WTC11 (cell line): ENCODE data around the gene SH3TC2. TPM values are rescaled to one million over a fixed set of nuclear protein-coding genes. Genes with fewer than 3 reads are reported as not detected.

Experiments used
- ATAC-seq: fragments of 200-7000 bp; cut with Tn5 transposase; 2 replicates; pipeline ENCODE4 v1.10.0; 2021; ENCODE audit warnings: mild to moderate bottlenecking, moderate library complexity
- CTCF ChIA-PET: fragments of 300-600 bp; sonication (Branson Sonifier 250); formaldehyde crosslinking; loops from one replicate; lab custom pipeline; 2021; ENCODE audit warnings: antibody characterized with exemption; lab: Charles Lee
- POLR2A ChIA-PET: fragments of 350-600 bp; sonication (Branson Sonifier 250); formaldehyde crosslinking; loops from one replicate; lab custom pipeline; 2021; ENCODE audit warnings: antibody characterized with exemption; lab: Charles Lee
- DNase-seq: peaks from one replicate; pipeline ENCODE4 v3.0.0; 2021; ENCODE audit warnings: low spot score
- H3K27ac Mint-ChIP-seq: 2 replicates; pipeline ENCODE4 v1.8.0; 2021; ENCODE audit warnings: mixed read lengths
- H3K27me3 Mint-ChIP-seq: 2 replicates; pipeline ENCODE4 v1.8.0; 2021; ENCODE audit warnings: low read depth, mild to moderate bottlenecking, moderate library complexity, mixed read lengths
- H3K36me3 Mint-ChIP-seq: 2 replicates; pipeline ENCODE4 v1.8.0; 2021; ENCODE audit warnings: mixed read lengths
- H3K4me1 Mint-ChIP-seq: 2 replicates; pipeline ENCODE4 v1.8.0; 2022; ENCODE audit warnings: mixed read lengths
- H3K4me3 Mint-ChIP-seq: 2 replicates; pipeline ENCODE4 v1.8.0; 2021; ENCODE audit warnings: mild to moderate bottlenecking, moderate library complexity, mixed read lengths
- H3K9me3 Mint-ChIP-seq: 2 replicates; pipeline ENCODE4 v1.8.0; 2021; ENCODE audit warnings: mixed read lengths
- CREB1 ChIP-seq: sonication (generic); formaldehyde crosslinking; IDR thresholded peaks from 2 replicates; pipeline ENCODE4 v1.8.0; 2023; ENCODE audit warnings: mild to moderate bottlenecking, missing genetic modification reagents
- EMX1 ChIP-seq: fragments of 250-450 bp; sonication (Bioruptor Pico); IDR thresholded peaks from 2 replicates; pipeline ENCODE4 v1.8.0; 2021; ENCODE audit warnings: mild to moderate bottlenecking
- ESRRA ChIP-seq: sonication (generic); formaldehyde crosslinking; IDR thresholded peaks from 2 replicates; pipeline ENCODE4 v1.8.1; 2022; ENCODE audit warnings: mild to moderate bottlenecking, missing genetic modification reagents, borderline replicate concordance
- ETV6 ChIP-seq: sonication (generic); formaldehyde crosslinking; IDR thresholded peaks from 2 replicates; pipeline ENCODE4 v1.8.1; 2022; ENCODE audit warnings: mild to moderate bottlenecking, missing genetic modification reagents
- NR2C2 ChIP-seq: sonication (generic); formaldehyde crosslinking; IDR thresholded peaks from 2 replicates; pipeline ENCODE4 v1.8.0; 2022; ENCODE audit warnings: mild to moderate bottlenecking, missing genetic modification reagents
- OVOL2 ChIP-seq: fragments of 250-450 bp; sonication (Bioruptor Pico); IDR thresholded peaks from 2 replicates; pipeline ENCODE4 v1.9.0; 2021; ENCODE audit warnings: mild to moderate bottlenecking, borderline replicate concordance
- SMAD4 ChIP-seq: sonication (generic); formaldehyde crosslinking; IDR thresholded peaks from 2 replicates; pipeline ENCODE4 v1.8.0; 2022; ENCODE audit warnings: mild to moderate bottlenecking, missing genetic modification reagents
- SP1 ChIP-seq: sonication (generic); formaldehyde crosslinking; conservative IDR thresholded peaks from 2 replicates; pipeline ENCODE4 v1.8.1; 2022; ENCODE audit warnings: missing genetic modification reagents
- TEAD1 ChIP-seq: sonication (generic); formaldehyde crosslinking; IDR thresholded peaks from 2 replicates; pipeline ENCODE4 v1.8.0; 2022; ENCODE audit warnings: mild to moderate bottlenecking, missing genetic modification reagents
- ZNF232 ChIP-seq: sonication (generic); formaldehyde crosslinking; IDR thresholded peaks from 2 replicates; pipeline ENCODE4 v1.8.0; 2022; ENCODE audit warnings: mild to moderate bottlenecking, missing genetic modification reagents
- ZNF263 ChIP-seq: sonication (generic); formaldehyde crosslinking; IDR thresholded peaks from 2 replicates; pipeline ENCODE4 v1.8.1; 2022; ENCODE audit warnings: low read depth, mild to moderate bottlenecking, moderate library complexity, missing genetic modification reagents
- ZNF416 ChIP-seq: fragments of 250-450 bp; sonication (Bioruptor Pico); IDR thresholded peaks from 2 replicates; pipeline ENCODE4 v1.9.0; 2021; ENCODE audit warnings: mild to moderate bottlenecking, inconsistent platforms
- total RNA-seq: library from RNA; stranded (reverse); gene quantifications from 3 replicates; pipeline ENCODE4 v1.2.3, GENCODE V29; 2021
- TF ChIP-seq, protein P1 (sequence below): sonication (generic); formaldehyde crosslinking; IDR thresholded peaks from 2 replicates; pipeline ENCODE4 v1.8.1; 2023; ENCODE audit warnings: mild to moderate bottlenecking, missing genetic modification reagents, moderate library complexity
- TF ChIP-seq, protein P2 (sequence below): sonication (generic); formaldehyde crosslinking; IDR thresholded peaks from 2 replicates; pipeline ENCODE4 v1.8.0; 2022; ENCODE audit warnings: mild to moderate bottlenecking, missing genetic modification reagents
- TF ChIP-seq, protein P3 (sequence below): fragments of 250-450 bp; sonication (Bioruptor Pico); IDR thresholded peaks from 2 replicates; pipeline ENCODE4 v1.8.0; 2021; ENCODE audit warnings: mild to moderate bottlenecking
- TF ChIP-seq, protein P4 (sequence below): sonication (generic); formaldehyde crosslinking; IDR thresholded peaks from 2 replicates; pipeline ENCODE4 v1.8.0; 2023; ENCODE audit warnings: missing genetic modification reagents, mild to moderate bottlenecking, borderline replicate concordance
- TF ChIP-seq, protein P5 (sequence below): fragments of 250-450 bp; sonication (Bioruptor Pico); IDR thresholded peaks from 2 replicates; pipeline ENCODE4 v1.9.0; 2021; ENCODE audit warnings: mild to moderate bottlenecking
- TF ChIP-seq, protein P6 (sequence below): sonication (generic); formaldehyde crosslinking; IDR thresholded peaks from 2 replicates; pipeline ENCODE4 v1.8.0; 2023; ENCODE audit warnings: missing genetic modification reagents
- TF ChIP-seq, protein P7 (sequence below): sonication (generic); formaldehyde crosslinking; IDR thresholded peaks from 2 replicates; pipeline ENCODE4 v1.8.1; 2022; ENCODE audit warnings: low read depth, missing genetic modification reagents, borderline replicate concordance
- TF ChIP-seq, protein P8 (sequence below): sonication (generic); formaldehyde crosslinking; conservative IDR thresholded peaks from 2 replicates; pipeline ENCODE4 v1.8.1; 2022; ENCODE audit warnings: mild to moderate bottlenecking, missing genetic modification reagents

The SH3TC2 gene
- total RNA-seq, 1 experiment from 2014 or later, result 0.61 TPM

DNA sequence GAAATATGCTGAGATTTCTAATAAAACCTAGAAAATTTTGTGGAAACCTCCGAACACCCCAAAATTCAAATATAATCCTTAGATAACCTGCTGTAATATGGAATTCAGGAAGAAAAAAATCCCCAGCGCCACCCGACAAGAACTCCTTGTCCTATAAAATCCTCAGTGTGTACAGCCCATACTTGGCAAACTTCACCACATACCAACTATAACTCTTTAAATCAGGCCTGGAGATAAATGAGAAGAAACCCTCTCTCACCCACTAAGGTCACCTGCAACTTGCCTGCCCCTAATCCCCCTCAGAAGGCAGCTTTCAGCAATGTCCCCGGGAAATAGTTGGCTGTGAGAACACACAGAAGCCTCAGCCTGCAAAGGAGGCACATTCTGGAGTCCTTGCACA, 90.5 kb downstream of the SH3TC2 start:
- no peaks in the 10 kb centered on the region for H3K27me3 Mint-ChIP-seq
- ChIA-PET POLR2A (no interaction called here), CTCF (interaction anchor here (1.6 to 8.4 kb wide), 2 partner anchors 15 to 142 kb away, joined by 6 to 74 read pairs; no protein-coding TSS in a partner anchor)
- H3K4me1 Mint-ChIP-seq, result peaks cover 29% of the 10 kb centered on the region
- ATAC-seq, result no peak
- H3K4me3 Mint-ChIP-seq, result no peak overlapping the region
- H3K27ac Mint-ChIP-seq, result no peak overlapping the region
- TF ChIP-seq, protein P1, sequence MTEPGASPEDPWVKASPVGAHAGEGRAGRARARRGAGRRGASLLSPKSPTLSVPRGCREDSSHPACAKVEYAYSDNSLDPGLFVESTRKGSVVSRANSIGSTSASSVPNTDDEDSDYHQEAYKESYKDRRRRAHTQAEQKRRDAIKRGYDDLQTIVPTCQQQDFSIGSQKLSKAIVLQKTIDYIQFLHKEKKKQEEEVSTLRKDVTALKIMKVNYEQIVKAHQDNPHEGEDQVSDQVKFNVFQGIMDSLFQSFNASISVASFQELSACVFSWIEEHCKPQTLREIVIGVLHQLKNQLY (CRISPR knock-in tag), result no peak
- TF ChIP-seq, protein P2, sequence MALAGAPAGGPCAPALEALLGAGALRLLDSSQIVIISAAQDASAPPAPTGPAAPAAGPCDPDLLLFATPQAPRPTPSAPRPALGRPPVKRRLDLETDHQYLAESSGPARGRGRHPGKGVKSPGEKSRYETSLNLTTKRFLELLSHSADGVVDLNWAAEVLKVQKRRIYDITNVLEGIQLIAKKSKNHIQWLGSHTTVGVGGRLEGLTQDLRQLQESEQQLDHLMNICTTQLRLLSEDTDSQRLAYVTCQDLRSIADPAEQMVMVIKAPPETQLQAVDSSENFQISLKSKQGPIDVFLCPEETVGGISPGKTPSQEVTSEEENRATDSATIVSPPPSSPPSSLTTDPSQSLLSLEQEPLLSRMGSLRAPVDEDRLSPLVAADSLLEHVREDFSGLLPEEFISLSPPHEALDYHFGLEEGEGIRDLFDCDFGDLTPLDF (CRISPR knock-in tag), result no peak
- TF ChIP-seq ZNF416, result no peak
- H3K9me3 Mint-ChIP-seq, result no peaks in the 10 kb centered on the region
- no peak for DNase-seq
- H3K36me3 Mint-ChIP-seq, result no peaks in the 10 kb centered on the region

DNA sequence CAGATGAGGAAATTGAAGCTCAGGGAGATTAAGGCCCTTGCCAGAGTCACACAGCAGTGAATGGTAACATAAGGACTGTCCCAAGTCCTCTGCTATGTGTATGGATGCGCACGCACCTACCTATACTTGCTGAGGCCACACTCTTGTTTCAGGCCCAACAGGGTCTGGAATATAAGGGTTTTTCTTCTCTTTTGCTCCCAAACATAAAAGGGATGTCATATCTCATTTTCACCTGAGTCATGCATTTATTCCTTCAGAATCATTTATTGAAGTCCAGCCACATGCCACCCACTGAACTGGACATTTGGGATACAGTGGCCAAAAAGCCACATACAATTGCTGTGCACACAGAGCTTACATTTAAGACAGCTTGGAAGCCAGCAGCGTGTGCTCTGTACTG, 92.0 kb downstream of the SH3TC2 start:
- Mint-ChIP-seq H3K4me3 (no peak overlapping the region), H3K4me1 (peaks cover 18% of the 10 kb centered on the region), H3K9me3 (no peaks in the 10 kb centered on the region), H3K27me3 (no peaks in the 10 kb centered on the region), H3K27ac (no peak overlapping the region), H3K36me3 (no peaks in the 10 kb centered on the region)
- ChIA-PET CTCF (interaction anchor here (1.9 to 8.4 kb wide), 2 partner anchors 13 to 144 kb away, joined by 13 to 74 read pairs; no protein-coding TSS in a partner anchor), POLR2A (no interaction called here)
- no peak for DNase-seq
- TF ChIP-seq ZNF263 (CRISPR knock-in tag) (no peak), ZNF232 (no peak), ESRRA (CRISPR knock-in tag) (no peak), TEAD1 (CRISPR knock-in tag) (no peak), SMAD4 (CRISPR knock-in tag) (no peak), OVOL2 (CRISPR knock-in tag) (no peak), NR2C2 (CRISPR knock-in tag) (no peak), CREB1 (no peak), EMX1 (CRISPR knock-in tag) (no peak), SP1 (CRISPR knock-in tag) (no peak), ETV6 (CRISPR knock-in tag) (no peak)
- TF ChIP-seq, protein P3, sequence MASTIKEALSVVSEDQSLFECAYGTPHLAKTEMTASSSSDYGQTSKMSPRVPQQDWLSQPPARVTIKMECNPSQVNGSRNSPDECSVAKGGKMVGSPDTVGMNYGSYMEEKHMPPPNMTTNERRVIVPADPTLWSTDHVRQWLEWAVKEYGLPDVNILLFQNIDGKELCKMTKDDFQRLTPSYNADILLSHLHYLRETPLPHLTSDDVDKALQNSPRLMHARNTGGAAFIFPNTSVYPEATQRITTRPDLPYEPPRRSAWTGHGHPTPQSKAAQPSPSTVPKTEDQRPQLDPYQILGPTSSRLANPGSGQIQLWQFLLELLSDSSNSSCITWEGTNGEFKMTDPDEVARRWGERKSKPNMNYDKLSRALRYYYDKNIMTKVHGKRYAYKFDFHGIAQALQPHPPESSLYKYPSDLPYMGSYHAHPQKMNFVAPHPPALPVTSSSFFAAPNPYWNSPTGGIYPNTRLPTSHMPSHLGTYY (CRISPR knock-in tag), result no peak
- TF ChIP-seq, protein P4, sequence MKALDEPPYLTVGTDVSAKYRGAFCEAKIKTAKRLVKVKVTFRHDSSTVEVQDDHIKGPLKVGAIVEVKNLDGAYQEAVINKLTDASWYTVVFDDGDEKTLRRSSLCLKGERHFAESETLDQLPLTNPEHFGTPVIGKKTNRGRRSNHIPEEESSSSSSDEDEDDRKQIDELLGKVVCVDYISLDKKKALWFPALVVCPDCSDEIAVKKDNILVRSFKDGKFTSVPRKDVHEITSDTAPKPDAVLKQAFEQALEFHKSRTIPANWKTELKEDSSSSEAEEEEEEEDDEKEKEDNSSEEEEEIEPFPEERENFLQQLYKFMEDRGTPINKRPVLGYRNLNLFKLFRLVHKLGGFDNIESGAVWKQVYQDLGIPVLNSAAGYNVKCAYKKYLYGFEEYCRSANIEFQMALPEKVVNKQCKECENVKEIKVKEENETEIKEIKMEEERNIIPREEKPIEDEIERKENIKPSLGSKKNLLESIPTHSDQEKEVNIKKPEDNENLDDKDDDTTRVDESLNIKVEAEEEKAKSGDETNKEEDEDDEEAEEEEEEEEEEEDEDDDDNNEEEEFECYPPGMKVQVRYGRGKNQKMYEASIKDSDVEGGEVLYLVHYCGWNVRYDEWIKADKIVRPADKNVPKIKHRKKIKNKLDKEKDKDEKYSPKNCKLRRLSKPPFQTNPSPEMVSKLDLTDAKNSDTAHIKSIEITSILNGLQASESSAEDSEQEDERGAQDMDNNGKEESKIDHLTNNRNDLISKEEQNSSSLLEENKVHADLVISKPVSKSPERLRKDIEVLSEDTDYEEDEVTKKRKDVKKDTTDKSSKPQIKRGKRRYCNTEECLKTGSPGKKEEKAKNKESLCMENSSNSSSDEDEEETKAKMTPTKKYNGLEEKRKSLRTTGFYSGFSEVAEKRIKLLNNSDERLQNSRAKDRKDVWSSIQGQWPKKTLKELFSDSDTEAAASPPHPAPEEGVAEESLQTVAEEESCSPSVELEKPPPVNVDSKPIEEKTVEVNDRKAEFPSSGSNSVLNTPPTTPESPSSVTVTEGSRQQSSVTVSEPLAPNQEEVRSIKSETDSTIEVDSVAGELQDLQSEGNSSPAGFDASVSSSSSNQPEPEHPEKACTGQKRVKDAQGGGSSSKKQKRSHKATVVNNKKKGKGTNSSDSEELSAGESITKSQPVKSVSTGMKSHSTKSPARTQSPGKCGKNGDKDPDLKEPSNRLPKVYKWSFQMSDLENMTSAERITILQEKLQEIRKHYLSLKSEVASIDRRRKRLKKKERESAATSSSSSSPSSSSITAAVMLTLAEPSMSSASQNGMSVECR (CRISPR knock-in tag), result no peak
- TF ChIP-seq, protein P5, sequence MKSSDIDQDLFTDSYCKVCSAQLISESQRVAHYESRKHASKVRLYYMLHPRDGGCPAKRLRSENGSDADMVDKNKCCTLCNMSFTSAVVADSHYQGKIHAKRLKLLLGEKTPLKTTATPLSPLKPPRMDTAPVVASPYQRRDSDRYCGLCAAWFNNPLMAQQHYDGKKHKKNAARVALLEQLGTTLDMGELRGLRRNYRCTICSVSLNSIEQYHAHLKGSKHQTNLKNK (CRISPR knock-in tag), result no peak
- TF ChIP-seq, protein P6, sequence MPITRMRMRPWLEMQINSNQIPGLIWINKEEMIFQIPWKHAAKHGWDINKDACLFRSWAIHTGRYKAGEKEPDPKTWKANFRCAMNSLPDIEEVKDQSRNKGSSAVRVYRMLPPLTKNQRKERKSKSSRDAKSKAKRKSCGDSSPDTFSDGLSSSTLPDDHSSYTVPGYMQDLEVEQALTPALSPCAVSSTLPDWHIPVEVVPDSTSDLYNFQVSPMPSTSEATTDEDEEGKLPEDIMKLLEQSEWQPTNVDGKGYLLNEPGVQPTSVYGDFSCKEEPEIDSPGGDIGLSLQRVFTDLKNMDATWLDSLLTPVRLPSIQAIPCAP (CRISPR knock-in tag), result no peak
- TF ChIP-seq, protein P2 (CRISPR knock-in tag), result no peak
- TF ChIP-seq, protein P7, sequence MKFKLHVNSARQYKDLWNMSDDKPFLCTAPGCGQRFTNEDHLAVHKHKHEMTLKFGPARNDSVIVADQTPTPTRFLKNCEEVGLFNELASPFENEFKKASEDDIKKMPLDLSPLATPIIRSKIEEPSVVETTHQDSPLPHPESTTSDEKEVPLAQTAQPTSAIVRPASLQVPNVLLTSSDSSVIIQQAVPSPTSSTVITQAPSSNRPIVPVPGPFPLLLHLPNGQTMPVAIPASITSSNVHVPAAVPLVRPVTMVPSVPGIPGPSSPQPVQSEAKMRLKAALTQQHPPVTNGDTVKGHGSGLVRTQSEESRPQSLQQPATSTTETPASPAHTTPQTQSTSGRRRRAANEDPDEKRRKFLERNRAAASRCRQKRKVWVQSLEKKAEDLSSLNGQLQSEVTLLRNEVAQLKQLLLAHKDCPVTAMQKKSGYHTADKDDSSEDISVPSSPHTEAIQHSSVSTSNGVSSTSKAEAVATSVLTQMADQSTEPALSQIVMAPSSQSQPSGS (CRISPR knock-in tag), result no peak
- TF ChIP-seq, protein P8, sequence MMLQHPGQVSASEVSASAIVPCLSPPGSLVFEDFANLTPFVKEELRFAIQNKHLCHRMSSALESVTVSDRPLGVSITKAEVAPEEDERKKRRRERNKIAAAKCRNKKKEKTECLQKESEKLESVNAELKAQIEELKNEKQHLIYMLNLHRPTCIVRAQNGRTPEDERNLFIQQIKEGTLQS (CRISPR knock-in tag), result no peak
- ATAC-seq, result no peak
